Osteocyte (in vitro differentiated cells): ENCODE results near the gene EDN2. TPM values are rescaled to one million over a fixed set of nuclear protein-coding genes. Genes with fewer than 3 reads are reported as not detected.

Source experiments
- DNase-seq: peaks from one replicate; pipeline ENCODE4 v3.0.0; 2021; ENCODE audit warnings: mixed read lengths; ENCODE audit not compliant: unreplicated experiment; ENCODE audit errors: extremely low spot score
- H3K27ac Mint-ChIP-seq: one replicate; pipeline ENCODE4 v1.8.0; 2021; ENCODE audit warnings: mild to moderate bottlenecking, mixed read lengths; ENCODE audit not compliant: unreplicated experiment
- H3K27me3 Mint-ChIP-seq: one replicate; pipeline ENCODE4 v1.8.0; 2021; ENCODE audit warnings: mixed read lengths; ENCODE audit not compliant: unreplicated experiment
- H3K36me3 Mint-ChIP-seq: one replicate; pipeline ENCODE4 v1.8.0; 2021; ENCODE audit warnings: mixed read lengths; ENCODE audit not compliant: unreplicated experiment
- H3K4me1 Mint-ChIP-seq: one replicate; pipeline ENCODE4 v1.8.0; 2021; ENCODE audit warnings: mixed read lengths; ENCODE audit not compliant: unreplicated experiment
- H3K4me3 Mint-ChIP-seq: one replicate; pipeline ENCODE4 v1.8.0; 2021; ENCODE audit warnings: mild to moderate bottlenecking, moderate library complexity, mixed read lengths; ENCODE audit not compliant: unreplicated experiment
- H3K9me3 Mint-ChIP-seq: one replicate; pipeline ENCODE4 v1.8.0; 2021; ENCODE audit warnings: mixed read lengths; ENCODE audit not compliant: unreplicated experiment
- CTCF ChIP-seq: fragments of 200-600 bp; sonication (generic); IDR thresholded peaks from 2 replicates; pipeline ENCODE4 v1.5.0; 2021; ENCODE audit warnings: antibody characterized with exemption, mild to moderate bottlenecking, moderate library complexity
- total RNA-seq: library from RNA; stranded (reverse); gene quantifications from 2 replicates; pipeline ENCODE4 v1.2.1, GENCODE V29; 2021

EDN2 gene
- total RNA-seq, 1 donor from 2014 or later, result not detected

GRCh38 chr1:41521766-41522165 is 37.3 kb upstream of the EDN2 start:
- DNase-seq, result no peak
- no peaks in the 10 kb centered on the region for H3K9me3 Mint-ChIP-seq
- H3K36me3 Mint-ChIP-seq, result no peaks in the 10 kb centered on the region
- no peak overlapping the region for H3K27ac Mint-ChIP-seq
- TF ChIP-seq CTCF, result no peak
- peaks cover 5% of the 10 kb centered on the region for H3K4me1 Mint-ChIP-seq
- no peak overlapping the region for H3K4me3 Mint-ChIP-seq
- no peaks in the 10 kb centered on the region for H3K27me3 Mint-ChIP-seq

- Mint-ChIP-seq H3K4me3 (no peak overlapping the region), H3K9me3 (no peaks in the 10 kb centered on the region), H3K27me3 (no peaks in the 10 kb centered on the region), H3K27ac (no peak overlapping the region), H3K4me1 (peaks cover 10% of the 10 kb centered on the region), H3K36me3 (no peaks in the 10 kb centered on the region)
- no peak for TF ChIP-seq CTCF
- no peak for DNase-seq
These were observed 36.7 kb upstream of the EDN2 start for GRCh38 chr1:41520951-41521752.

- TF ChIP-seq CTCF, result no peak
- H3K4me1 Mint-ChIP-seq, result peaks cover 25% of the 10 kb centered on the region
- no peaks in the 10 kb centered on the region for H3K27me3 Mint-ChIP-seq
- no peaks in the 10 kb centered on the region for H3K36me3 Mint-ChIP-seq
- no peak for DNase-seq
- no peak overlapping the region for H3K4me3 Mint-ChIP-seq
- no peaks in the 10 kb centered on the region for H3K9me3 Mint-ChIP-seq
- H3K27ac Mint-ChIP-seq, result no peak overlapping the region
These were observed 35.2 kb upstream of the EDN2 start for GRCh38 chr1:41519667-41520066.

- TF ChIP-seq CTCF, result no peak
- H3K4me1 Mint-ChIP-seq, result peaks cover 28% of the 10 kb centered on the region
- H3K36me3 Mint-ChIP-seq, result no peaks in the 10 kb centered on the region
- H3K9me3 Mint-ChIP-seq, result no peaks in the 10 kb centered on the region
- no peak overlapping the region for H3K27ac Mint-ChIP-seq
- no peak for DNase-seq
- H3K4me3 Mint-ChIP-seq, result no peak overlapping the region
- H3K27me3 Mint-ChIP-seq, result no peaks in the 10 kb centered on the region
These were observed 34.0 kb upstream of the EDN2 start for GRCh38 chr1:41518471-41518870.

- TF ChIP-seq CTCF, result no peak
- no peak overlapping the region for H3K4me3 Mint-ChIP-seq
- no peak for DNase-seq
These were observed 32.6 kb upstream of the EDN2 start for GRCh38 chr1:41517062-41517438.

More at GRCh38 chr1:41517062-41517438, 32.6 kb upstream of the EDN2 start:
- Mint-ChIP-seq H3K27ac (no peak overlapping the region), H3K36me3 (no peaks in the 10 kb centered on the region), H3K4me1 (peaks cover 28% of the 10 kb centered on the region), H3K27me3 (no peaks in the 10 kb centered on the region), H3K9me3 (no peaks in the 10 kb centered on the region)
